GM08714 (cell line): ENCODE results near the gene TBC1D17.

Experiments
- H3K4me3 ChIP-seq: fragments of 200-500 bp; sonication (Bioruptor generic); 2 replicates; pipeline ENCODE4 v1.5.1; 2014; ENCODE audit warnings: mild to moderate bottlenecking, low read length, inconsistent platforms
- ZNF274 ChIP-seq: IDR thresholded peaks from 2 replicates; pipeline ENCODE4 v1.6.1; 2012; ENCODE audit warnings: mild to moderate bottlenecking, low read depth, low read length

TBC1D17 gene

DNA sequence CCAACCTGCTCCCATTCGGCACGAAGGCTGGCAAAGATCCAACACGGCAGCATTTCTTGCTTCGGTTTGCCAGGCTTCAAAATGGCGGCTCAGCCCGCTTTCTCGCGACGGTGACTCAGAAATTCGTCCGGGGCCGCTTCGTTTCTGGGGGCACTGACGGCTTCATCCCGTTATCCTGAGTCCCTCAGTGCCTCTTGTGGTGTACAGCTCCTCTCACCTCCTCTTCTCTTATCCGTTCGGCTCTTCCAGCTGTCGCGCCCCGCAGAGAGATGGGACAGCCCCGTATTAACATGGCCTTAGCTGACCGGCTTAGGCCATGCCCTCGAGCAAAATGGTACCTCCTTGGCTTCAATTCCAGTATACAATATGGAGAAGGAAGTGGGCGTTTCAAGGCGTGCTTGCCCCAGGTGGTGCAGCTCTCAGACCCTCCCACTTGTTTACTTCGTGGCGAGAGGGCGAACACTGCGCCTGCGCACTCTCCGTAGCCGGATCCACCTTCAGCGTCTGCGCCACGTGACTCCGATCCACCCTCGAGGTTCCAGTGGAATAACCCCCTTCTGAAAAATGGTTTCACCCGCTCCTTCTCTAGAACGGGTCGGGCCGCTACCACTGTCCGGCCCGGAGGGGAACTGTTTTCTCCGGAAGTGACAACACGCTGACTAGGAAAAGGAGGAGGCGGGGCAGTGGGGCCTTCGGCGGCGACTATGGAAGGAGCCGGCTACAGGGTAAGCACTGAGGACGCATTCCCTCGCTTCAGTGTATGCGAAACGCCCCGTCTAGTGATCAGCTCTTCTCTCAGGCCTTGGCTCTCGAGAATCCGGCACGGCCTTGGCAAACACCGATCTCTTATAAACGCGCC lies at the start of gene TBC1D17, which contains the start of gene AKT1S1:
TBC1D17 (plus strand) TSS at position 683 of the 859 bp plus-strand sequence; CDS start at position 705, 22 bp downstream.
AKT1S1 (minus strand) TSS at position 336 of the 859 bp plus-strand sequence. CDS start 4,060 bp downstream, outside the sequence.
- TF ChIP-seq ZNF274 = no peak
- peak within 1 kb of the TSS; percentile 89 for H3K4me3 ChIP-seq

DNA sequence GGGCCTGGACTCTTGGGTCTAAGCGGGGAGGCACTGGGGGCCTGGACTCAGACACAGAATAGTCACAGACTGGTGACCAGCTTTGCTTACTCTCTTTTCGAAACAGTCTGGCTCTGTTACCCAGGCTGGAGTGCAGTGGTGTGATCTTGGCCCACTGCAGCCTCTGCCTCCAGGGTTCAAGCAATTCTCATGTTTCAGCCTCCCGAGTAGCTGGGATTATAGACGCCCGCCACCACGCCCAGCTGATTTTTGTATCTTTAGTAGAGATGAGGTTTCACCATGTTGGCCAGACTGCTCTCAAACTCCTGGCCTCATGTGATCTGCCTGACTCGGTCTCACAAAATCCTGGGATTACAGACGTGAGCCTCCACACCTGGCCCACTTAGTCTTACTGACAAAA lies 48.3 kb upstream of the TBC1D17 start:
- TF ChIP-seq ZNF274 = no peak
- no peak overlapping the region for H3K4me3 ChIP-seq

GRCh38 chr19:49829721-49830120 lies 47.8 kb upstream of the TBC1D17 start:
- TF ChIP-seq ZNF274 = no peak
- H3K4me3 ChIP-seq = no peak overlapping the region

- H3K4me3 ChIP-seq = no peak overlapping the region
- TF ChIP-seq ZNF274 = no peak
These were observed 46.7 kb upstream of the TBC1D17 start for GRCh38 chr19:49830766-49831165.

- TF ChIP-seq ZNF274 = no peak
- H3K4me3 ChIP-seq = no peak overlapping the region
These were observed 45.9 kb upstream of the TBC1D17 start for GRCh38 chr19:49831592-49831991.

DNA sequence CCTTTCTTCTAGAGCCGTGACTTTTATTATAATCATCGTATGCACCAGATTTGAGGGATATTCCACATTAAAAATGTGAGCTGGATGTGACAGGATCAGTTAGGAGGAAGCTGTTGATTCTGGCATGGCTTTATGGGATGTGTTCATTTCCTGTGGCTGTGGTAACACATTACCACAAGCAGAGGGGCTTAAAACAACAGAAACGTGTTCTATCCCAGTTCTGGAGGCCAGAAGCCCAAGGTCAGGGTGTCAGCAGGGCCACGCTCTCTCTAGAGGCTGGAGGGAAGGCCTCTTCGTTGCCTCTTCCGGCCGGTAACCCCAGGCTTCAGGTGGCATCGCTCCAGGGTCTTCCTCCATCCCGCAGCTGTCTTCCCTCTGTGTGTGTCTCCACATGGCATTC lies 44.9 kb upstream of the TBC1D17 start:
- TF ChIP-seq ZNF274 = no peak
- H3K4me3 ChIP-seq = no peak overlapping the region

GRCh38 chr19:49833599-49833998 lies 43.9 kb upstream of the TBC1D17 start:
- no peak for TF ChIP-seq ZNF274
- no peak overlapping the region for H3K4me3 ChIP-seq

GRCh38 chr19:49835562-49835961 lies 41.9 kb upstream of the TBC1D17 start:
- no peak for TF ChIP-seq ZNF274
- H3K4me3 ChIP-seq = no peak overlapping the region

DNA sequence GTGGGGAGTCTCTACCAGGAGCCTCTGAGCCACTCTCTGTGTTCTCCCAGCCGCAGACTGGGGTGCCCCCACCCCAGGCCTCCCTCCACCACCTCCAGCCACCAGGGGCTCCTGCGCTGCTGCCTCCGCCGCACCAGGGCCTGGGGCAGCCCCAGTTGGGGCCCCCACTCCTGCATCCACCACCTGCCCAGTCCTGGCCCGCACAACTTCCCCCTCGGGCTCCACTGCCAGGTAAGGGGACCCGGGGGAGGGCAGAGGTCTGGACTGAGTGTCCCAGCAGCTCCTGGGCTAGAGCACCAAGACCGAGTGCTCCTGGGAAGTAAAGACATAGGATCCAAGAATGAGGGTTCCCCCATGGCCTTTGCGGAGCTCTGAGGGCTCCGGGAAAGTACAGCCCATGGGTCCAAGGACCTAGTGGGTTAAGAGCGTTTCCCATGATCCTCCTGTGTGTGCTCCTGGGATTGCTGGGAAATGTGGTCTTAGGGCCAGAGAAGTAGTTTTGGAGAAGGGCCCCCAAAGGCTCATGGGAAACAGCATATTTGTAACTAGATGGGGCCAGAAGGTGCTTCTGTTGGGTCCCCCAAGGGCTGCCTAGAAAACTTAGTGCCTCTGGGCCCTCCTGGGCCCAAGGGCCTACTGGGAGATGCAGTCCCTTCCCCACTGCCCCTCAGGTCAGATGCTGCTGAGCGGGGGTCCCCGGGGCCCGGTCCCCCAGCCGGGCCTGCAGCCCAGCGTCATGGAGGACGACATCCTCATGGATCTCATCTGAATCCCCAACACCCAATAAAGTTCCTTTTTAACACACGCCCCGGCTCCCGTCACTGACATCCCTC lies 41.1 kb upstream of the TBC1D17 start:
- H3K4me3 ChIP-seq = no peak overlapping the region
- no peak for TF ChIP-seq ZNF274

DNA sequence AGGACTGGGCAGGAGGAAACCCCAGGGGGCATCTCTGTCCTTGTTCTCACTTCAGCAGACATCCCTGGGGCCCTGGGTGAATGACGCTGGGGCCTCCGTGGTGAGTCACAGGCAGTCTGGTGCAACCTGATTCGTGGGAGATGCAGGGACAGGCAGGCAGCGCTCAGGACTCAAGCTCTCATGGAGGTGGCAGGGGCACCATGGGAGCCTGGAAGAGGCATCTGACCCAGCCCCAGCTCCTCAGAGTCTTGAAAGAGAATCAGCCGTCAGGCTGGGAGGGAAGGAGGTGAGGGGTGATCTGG lies 40.5 kb upstream of the TBC1D17 start:
- no peak overlapping the region for H3K4me3 ChIP-seq
- no peak for TF ChIP-seq ZNF274

DNA sequence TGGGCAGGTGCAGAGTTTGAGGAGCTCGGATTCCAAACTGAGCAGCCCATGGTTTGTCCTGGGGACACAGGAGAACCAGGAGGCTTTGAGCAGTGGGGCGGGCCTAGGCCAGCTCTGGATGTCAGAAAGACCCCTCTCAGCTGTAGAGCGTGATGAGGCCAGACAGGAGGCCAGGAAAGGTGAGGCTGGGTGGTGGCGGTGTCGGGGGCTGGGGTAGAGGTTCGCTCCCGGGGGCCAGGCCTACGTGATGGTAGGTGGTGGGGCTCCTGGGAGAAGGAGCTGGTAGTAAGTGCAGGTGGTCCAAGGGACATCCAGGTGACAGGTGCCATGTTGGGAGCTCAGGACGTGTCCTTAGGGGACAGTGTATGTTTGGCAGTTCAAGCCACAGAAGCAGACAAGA lies 40.1 kb upstream of the TBC1D17 start:
- TF ChIP-seq ZNF274 = no peak
- no peak overlapping the region for H3K4me3 ChIP-seq

DNA sequence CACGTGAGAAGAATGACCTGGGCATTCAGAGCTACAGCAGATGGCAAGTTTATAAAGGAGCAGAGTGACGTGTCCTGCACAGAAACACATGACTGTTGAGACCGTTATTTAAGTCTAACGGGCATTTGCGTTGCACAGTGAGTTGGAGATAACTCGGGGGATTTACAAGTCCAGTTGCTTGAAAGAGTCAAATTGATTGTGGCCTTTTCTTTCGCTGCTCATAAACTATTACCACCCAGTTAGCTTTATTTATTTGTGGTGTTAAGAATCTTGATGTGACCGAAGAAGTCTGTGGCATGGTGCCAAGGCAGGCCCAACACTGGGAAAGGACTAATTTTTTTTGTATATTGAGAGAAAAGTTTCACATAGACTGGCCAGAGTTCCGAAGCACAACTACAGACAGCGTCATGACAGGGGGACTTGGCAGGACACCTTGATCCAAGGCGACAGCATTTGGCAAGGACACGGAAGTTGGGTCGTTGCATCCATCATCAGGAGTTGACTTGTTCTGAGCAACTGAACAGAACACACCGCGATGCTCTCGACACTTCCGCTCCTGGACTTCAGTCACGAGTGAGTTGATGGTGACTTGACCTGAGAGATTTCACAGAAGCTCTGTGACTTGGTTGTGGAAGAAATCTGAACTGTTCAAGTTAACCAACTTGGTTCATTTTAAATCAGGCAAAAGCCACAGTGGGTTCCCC lies 38.5 kb upstream of the TBC1D17 start:
- no peak overlapping the region for H3K4me3 ChIP-seq
- no peak for TF ChIP-seq ZNF274

- TF ChIP-seq ZNF274 = no peak
- no peak overlapping the region for H3K4me3 ChIP-seq
These were observed 37.8 kb upstream of the TBC1D17 start for GRCh38 chr19:49839713-49840112.

DNA sequence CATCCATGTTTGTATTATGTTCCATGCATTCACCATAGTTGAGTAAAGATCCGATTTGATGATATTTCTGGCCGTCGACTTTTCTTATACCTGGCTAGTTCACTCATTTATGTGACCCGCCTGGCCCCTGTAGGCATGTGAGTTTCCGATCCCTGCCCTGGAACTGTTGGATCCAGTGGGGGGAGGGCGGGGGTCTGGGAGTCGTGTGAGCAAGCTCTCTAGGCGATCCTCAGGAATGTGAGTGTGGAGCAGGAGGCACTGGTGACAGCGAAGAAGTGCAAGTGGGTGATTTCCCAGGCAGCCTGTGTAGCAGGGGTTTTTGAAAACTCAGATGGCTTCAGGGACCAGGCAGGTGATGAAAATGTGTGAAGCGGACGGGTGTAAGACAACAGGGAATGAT lies 37.2 kb upstream of the TBC1D17 start:
- no peak for TF ChIP-seq ZNF274
- H3K4me3 ChIP-seq = no peak overlapping the region

GRCh38 chr19:49840736-49841249 lies 36.7 kb upstream of the TBC1D17 start:
- H3K4me3 ChIP-seq = no peak overlapping the region

More at GRCh38 chr19:49840736-49841249, 36.7 kb upstream of the TBC1D17 start:
- no peak for TF ChIP-seq ZNF274
